Measurements from ENCODE around the gene HYAL3. TPM values are rescaled to one million over a fixed set of nuclear protein-coding genes. Genes with fewer than 3 reads are reported as not detected.

The HYAL3 gene
- polyA plus RNA-seq, 1 donor from 2014 or later: 9.1 TPM

- Histone ChIP-seq H3K27ac (ENCODE audit: low read length) (no peak overlapping the region), H3K36me3 (ENCODE audit: insufficient read depth, low read length) (no peaks in the 10 kb centered on the region), H2AFZ (ENCODE audit: low read depth, low read length) (no peak overlapping the region), H3K9me3 (ENCODE audit: low read length) (no peaks in the 10 kb centered on the region), H3K9ac (ENCODE audit: low read length) (no peak overlapping the region), H3K79me2 (replicated peaks; ENCODE audit: insufficient read depth, low read length) (no peaks in the 10 kb centered on the region), H4K20me1 (ENCODE audit: insufficient read depth) (no peaks in the 10 kb centered on the region), H3F3A (ENCODE audit: insufficient read depth, low read length, poor library complexity, severe bottlenecking) (no peaks in the 10 kb centered on the region), H3K4me2 (ENCODE audit: low read length) (no peak overlapping the region), H3K27me3 (ENCODE audit: insufficient read depth, low read depth, low read length) (no peaks in the 10 kb centered on the region), H3K4me3 (ENCODE audit: low read length) (no peak overlapping the region), H3K9me2 (ENCODE audit: insufficient read depth, low read length) (no peaks in the 10 kb centered on the region)
- TF ChIP-seq EZH2 (IDR thresholded peaks at IDR 0.05; ENCODE audit: borderline replicate concordance, insufficient read depth, low read length, poor library complexity, severe bottlenecking) (no peak), TAF1 (IDR thresholded peaks at IDR 0.05; ENCODE audit: low read depth) (no peak), SMC3 (conservative IDR thresholded peaks at IDR 0.05; ENCODE audit: poor library complexity) (no peak), POLR2AphosphoS5 (IDR thresholded peaks at IDR 0.05) (no peak), CTCF (IDR thresholded peaks at IDR 0.05; ENCODE audit: poor library complexity, severe bottlenecking) (no peak), EP300 (conservative IDR thresholded peaks at IDR 0.05; ENCODE audit: poor library complexity, severe bottlenecking) (no peak), RAD21 (conservative IDR thresholded peaks at IDR 0.05) (no peak), REST (IDR thresholded peaks at IDR 0.05; ENCODE audit: borderline replicate concordance) (no peak), MXI1 (conservative IDR thresholded peaks at IDR 0.05; ENCODE audit: poor library complexity, severe bottlenecking) (no peak)
Measured at GRCh38 chr3:50302095-50303012, 3.1 kb upstream of the HYAL3 start.

- peak overlapping the region; percentile 70 for H3K9ac ChIP-seq (ENCODE audit: low read length)
- TF ChIP-seq MXI1 (conservative IDR thresholded peaks at IDR 0.05; ENCODE audit: poor library complexity, severe bottlenecking) (no peak), EP300 (conservative IDR thresholded peaks at IDR 0.05; ENCODE audit: poor library complexity, severe bottlenecking) (no peak), SMC3 (conservative IDR thresholded peaks at IDR 0.05; ENCODE audit: poor library complexity) (no peak), EZH2 (IDR thresholded peaks at IDR 0.05; ENCODE audit: borderline replicate concordance, insufficient read depth, low read length, poor library complexity, severe bottlenecking) (no peak), TAF1 (IDR thresholded peaks at IDR 0.05; ENCODE audit: low read depth) (no peak), REST (IDR thresholded peaks at IDR 0.05; ENCODE audit: borderline replicate concordance) (no peak), POLR2AphosphoS5 (IDR thresholded peaks at IDR 0.05) (no peak), CTCF (IDR thresholded peaks at IDR 0.05; ENCODE audit: poor library complexity, severe bottlenecking) (no peak), RAD21 (conservative IDR thresholded peaks at IDR 0.05) (no peak)
- no peaks in the 10 kb centered on the region for H3K9me3 ChIP-seq (ENCODE audit: low read length)
- no peak overlapping the region for H3K4me2 ChIP-seq (ENCODE audit: low read length)
- H4K20me1 ChIP-seq (ENCODE audit: insufficient read depth): no peaks in the 10 kb centered on the region
- no peak overlapping the region for H2AFZ ChIP-seq (ENCODE audit: low read depth, low read length)
- no peaks in the 10 kb centered on the region for H3K9me2 ChIP-seq (ENCODE audit: insufficient read depth, low read length)
- H3K27me3 ChIP-seq (ENCODE audit: insufficient read depth, low read depth, low read length): no peaks in the 10 kb centered on the region
- H3F3A ChIP-seq (ENCODE audit: insufficient read depth, low read length, poor library complexity, severe bottlenecking): no peaks in the 10 kb centered on the region
- peak overlapping the region; percentile 78 for H3K4me3 ChIP-seq (ENCODE audit: low read length)
- no peaks in the 10 kb centered on the region for H3K36me3 ChIP-seq (ENCODE audit: insufficient read depth, low read length)
- H3K79me2 ChIP-seq (replicated peaks; ENCODE audit: insufficient read depth, low read length): no peaks in the 10 kb centered on the region
- H3K27ac ChIP-seq (ENCODE audit: low read length): no peak overlapping the region
Measured at GRCh38 chr3:50300681-50301254, 1.6 kb upstream of the HYAL3 start.
